PFSK-1 (cell line): ENCODE results near the gene PI4KA.

Experiments used
- FOXP2 ChIP-seq: optimal IDR thresholded peaks from 2 replicates; pipeline ENCODE3; 2011; ENCODE audit warnings: borderline replicate concordance, control low read depth, inconsistent platforms; ENCODE audit not compliant: insufficient read depth; ENCODE audit errors: extremely low read length, extremely low read depth
- POLR2AphosphoS5 ChIP-seq: IDR thresholded peaks from 2 replicates; pipeline ENCODE4 v1.6.1; 2012; ENCODE audit warnings: low read depth, mild to moderate bottlenecking, control low read depth, low read length, moderate library complexity
- SIN3A ChIP-seq: IDR thresholded peaks from 2 replicates; pipeline ENCODE4 v1.6.1; 2012; ENCODE audit warnings: mild to moderate bottlenecking, low read length, moderate library complexity, borderline replicate concordance; ENCODE audit not compliant: insufficient read depth
- TAF1 ChIP-seq: IDR thresholded peaks from 2 replicates; pipeline ENCODE4 v1.6.1; 2012; ENCODE audit warnings: low read length, control low read depth, borderline replicate concordance; ENCODE audit not compliant: insufficient read depth
- TF ChIP-seq, protein P1 (sequence below), 2 experiments: IDR thresholded peaks; 2 replicates each; pipeline versions ENCODE4 v1.6.1 to v1.8.0; 2011 to 2012; ENCODE audit warnings: low read depth in 2 of 2, low read length in 2 of 2, control low read depth in 1 of 2, inconsistent platforms in 1 of 2, mild to moderate bottlenecking in 1 of 2, moderate library complexity in 1 of 2; ENCODE audit not compliant: insufficient read depth in 1 of 2

PI4KA gene

DNA sequence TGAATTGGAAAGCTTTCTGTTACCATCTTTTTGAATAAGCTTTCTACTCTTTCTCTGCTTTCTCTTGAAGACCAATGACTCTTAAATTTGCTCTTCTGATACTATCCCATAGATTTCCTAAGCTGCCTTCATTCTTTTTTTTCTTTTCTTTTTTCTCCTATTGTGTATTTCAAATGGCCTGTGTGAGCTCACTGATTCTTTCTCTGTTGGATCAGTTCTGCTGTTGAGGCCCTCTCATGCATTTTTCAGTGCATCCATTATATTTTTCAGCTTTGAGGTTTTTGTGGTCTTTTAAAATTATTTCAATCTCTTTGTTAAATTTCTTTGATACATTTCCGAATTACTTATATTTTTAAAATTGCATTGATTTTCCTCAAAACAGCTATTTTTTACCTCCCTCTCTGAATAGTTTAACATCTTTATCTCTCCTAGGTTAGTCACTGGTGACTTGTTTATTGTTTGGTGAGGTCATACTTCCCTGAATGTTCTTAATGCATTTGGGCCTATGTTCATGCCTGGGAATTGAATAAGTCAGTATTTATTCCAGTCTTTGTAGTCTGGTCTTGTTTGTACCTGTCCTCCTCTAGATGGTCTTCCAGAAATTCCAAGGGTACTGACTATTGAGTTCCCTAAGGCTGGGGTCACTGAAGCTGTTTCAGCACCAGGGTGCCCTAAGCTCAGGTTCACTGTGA is 195.3 kb downstream of the PI4KA start:
- no peak for TF ChIP-seq POLR2AphosphoS5
- no peak for TF ChIP-seq FOXP2
- no peak for TF ChIP-seq SIN3A
- TF ChIP-seq, protein P1, sequence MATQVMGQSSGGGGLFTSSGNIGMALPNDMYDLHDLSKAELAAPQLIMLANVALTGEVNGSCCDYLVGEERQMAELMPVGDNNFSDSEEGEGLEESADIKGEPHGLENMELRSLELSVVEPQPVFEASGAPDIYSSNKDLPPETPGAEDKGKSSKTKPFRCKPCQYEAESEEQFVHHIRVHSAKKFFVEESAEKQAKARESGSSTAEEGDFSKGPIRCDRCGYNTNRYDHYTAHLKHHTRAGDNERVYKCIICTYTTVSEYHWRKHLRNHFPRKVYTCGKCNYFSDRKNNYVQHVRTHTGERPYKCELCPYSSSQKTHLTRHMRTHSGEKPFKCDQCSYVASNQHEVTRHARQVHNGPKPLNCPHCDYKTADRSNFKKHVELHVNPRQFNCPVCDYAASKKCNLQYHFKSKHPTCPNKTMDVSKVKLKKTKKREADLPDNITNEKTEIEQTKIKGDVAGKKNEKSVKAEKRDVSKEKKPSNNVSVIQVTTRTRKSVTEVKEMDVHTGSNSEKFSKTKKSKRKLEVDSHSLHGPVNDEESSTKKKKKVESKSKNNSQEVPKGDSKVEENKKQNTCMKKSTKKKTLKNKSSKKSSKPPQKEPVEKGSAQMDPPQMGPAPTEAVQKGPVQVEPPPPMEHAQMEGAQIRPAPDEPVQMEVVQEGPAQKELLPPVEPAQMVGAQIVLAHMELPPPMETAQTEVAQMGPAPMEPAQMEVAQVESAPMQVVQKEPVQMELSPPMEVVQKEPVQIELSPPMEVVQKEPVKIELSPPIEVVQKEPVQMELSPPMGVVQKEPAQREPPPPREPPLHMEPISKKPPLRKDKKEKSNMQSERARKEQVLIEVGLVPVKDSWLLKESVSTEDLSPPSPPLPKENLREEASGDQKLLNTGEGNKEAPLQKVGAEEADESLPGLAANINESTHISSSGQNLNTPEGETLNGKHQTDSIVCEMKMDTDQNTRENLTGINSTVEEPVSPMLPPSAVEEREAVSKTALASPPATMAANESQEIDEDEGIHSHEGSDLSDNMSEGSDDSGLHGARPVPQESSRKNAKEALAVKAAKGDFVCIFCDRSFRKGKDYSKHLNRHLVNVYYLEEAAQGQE (IDR thresholded peaks at IDR 0.05; ENCODE audit: insufficient read depth in 1 of 2, low read depth in 2 of 2, low read length in 2 of 2) = no peak
- TF ChIP-seq TAF1 = no peak

DNA sequence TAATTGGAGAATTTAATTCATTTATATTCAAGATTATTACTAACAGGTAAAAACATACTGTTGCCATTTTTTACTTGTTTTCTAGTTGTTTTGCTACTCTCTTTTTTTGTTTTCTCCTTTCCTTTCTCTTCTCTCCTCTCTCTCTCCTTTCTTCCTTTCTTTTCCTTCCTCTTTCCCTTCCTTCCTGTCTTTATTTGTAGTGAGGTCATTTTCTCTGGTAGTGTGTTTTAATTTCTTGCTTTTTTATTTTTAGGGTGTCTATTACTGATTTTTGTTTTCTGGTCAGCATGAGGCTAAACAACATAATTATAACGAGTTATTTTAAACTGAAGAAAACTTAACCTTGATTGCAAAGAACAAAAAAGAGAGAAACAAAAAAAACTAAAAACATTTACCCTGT is 197.1 kb downstream of the PI4KA start:
- TF ChIP-seq, protein P1 (IDR thresholded peaks at IDR 0.05; ENCODE audit: insufficient read depth in 1 of 2, low read depth in 2 of 2, low read length in 2 of 2) = no peak
- TF ChIP-seq SIN3A (no peak), FOXP2 (no peak), TAF1 (no peak), POLR2AphosphoS5 (no peak)

DNA sequence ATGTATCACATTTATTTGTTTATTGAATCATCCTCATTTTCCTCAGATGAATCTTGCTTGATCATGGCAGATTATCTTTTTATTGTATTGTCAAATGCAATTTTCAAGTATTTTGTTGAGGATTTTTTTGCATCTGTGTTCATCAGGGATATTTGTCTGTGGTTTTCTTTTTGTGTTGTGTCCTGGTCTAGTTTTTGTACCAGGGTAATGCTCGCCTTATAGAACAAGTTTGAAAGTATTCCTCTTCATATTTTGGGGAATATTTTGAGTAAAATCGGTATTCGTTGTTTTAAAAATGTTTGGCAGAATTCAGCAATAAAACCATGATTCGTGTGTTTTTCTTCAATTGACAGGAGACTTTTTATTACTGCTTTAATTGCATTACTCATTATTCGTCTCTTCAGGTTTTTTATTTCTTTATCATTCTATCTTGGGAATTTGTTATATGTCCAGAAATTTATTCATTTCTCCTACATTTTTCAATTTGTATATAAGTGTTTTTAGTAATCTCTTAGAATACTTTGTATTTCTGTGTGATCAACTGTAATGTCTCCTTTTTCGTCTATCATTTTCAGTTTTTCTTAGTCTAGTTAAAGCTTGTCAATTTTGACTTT is 198.1 kb downstream of the PI4KA start:
- TF ChIP-seq FOXP2 = no peak
- TF ChIP-seq POLR2AphosphoS5 = no peak
- TF ChIP-seq, protein P1 (IDR thresholded peaks at IDR 0.05; ENCODE audit: insufficient read depth in 1 of 2, low read depth in 2 of 2, low read length in 2 of 2) = no peak
- no peak for TF ChIP-seq TAF1
- no peak for TF ChIP-seq SIN3A

GRCh38 chr22:20659920-20660319 is 198.7 kb downstream of the PI4KA start:
- no peak for TF ChIP-seq POLR2AphosphoS5
- TF ChIP-seq SIN3A = no peak
- no peak for TF ChIP-seq FOXP2
- TF ChIP-seq, protein P1 (IDR thresholded peaks at IDR 0.05; ENCODE audit: insufficient read depth in 1 of 2, low read depth in 2 of 2, low read length in 2 of 2) = no peak
- no peak for TF ChIP-seq TAF1
